NCI-H128 (cell line): Measurements from ENCODE around the gene DHRSX.
"Not testable (repeated sequence)": the region's sequence is repeated elsewhere in the genome, so short reads cannot be mapped to it uniquely, and the experiment has no call there.

Experiments used
- DNase-seq: peaks from one replicate; lab custom pipeline; 2025; ENCODE audit not compliant: unreplicated experiment; lab: John Stamatoyannopoulos, UW

DHRSX gene

GRCh38 chrX:2427737-2428136, 73.0 kb downstream of the DHRSX start:
- no peak for DNase-seq

- DNase-seq: no peak
These were observed 73.6 kb downstream of the DHRSX start for GRCh38 chrX:2427147-2427546.

DNA sequence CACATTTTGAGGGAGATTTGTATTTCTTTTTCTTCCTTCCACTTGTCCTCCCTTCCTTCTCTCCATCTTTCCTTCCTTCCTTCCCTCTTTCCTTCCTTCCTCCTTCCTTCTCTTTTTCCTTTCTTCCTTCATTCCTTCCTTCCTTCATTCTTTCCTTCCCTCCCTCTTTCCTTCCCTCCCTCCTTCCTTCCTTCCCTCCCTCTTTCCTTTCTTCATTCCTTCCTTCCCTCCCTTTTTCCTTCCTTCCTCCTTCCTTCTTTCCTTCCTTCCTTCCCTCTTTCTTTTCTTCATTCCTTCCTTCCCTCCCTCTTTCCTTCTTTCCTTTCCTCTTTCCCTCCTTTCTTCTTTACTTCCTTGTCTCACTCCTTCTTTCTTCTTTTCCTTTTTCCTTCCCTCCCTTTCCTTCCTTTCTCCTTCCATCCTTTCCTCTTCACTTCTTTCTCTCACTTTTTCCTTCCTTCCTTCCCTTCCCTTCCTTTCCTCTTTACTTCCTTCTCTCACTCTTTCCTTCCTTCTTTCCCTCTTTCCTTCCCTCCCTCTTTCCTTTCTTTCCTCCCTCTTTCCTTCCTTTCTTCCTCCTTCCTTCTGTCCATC, 74.4 kb downstream of the DHRSX start:
- no peak for DNase-seq

GRCh38 chrX:2425286-2426071, 75.3 kb downstream of the DHRSX start:
- no peak for DNase-seq

DNA sequence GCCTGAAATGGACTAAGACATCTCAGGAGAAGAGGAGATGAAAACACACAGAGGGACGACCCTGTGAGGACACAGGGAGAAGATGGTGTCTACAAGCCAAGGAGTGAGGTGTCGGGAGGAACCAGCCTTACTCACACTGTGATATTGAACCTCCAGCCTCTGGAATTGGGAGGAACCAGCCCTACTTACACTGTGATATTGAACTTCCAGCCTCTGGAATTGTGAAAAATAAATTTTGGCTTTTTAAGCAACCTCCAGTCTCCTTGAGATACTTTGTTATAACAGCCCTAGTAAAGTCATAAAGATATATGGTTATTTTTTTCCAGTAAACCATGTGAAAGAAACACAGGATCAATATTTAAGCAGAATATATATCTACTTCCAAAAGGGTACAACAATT, 76.5 kb downstream of the DHRSX start:
- DNase-seq: no peak

DNA sequence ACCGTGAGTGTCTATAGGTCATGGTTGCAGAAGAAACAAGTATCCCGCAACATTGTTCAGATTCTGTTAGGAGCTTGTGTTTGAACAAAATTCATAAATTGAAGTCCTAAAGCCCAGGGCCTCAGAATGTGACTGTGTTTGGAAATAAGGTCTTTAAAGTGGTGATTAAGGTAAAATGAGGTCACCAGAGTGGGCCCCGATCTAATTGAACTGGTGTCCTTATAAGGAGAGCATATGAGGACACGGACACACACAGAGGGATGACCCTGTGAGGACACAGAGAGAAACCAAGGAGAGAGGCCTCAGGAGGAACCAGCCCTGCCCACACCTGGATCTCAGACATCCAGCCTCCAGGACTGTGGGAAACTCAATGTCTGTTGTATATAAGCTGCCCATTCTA, 76.9 kb downstream of the DHRSX start:
- DNase-seq: no peak

DNA sequence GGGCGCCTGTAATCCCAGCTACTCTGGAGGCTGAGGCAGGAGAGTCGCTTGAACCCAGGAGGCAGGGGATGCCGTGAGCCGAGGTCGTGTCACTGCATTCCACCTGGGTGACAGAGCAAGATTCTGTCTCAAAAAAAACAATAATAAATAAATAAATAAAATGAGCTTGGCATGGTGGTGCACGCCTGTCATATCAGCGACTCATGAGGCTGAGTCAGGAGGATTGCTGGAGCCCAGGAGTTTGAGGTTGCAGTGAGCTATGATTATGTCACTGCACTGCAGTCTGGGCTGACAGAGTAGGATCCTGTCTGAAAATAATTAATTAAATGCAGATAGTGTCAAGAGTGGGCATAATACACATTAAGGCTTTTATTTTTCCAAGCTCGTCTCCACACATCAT, 77.5 kb downstream of the DHRSX start:
- no peak for DNase-seq

DNA sequence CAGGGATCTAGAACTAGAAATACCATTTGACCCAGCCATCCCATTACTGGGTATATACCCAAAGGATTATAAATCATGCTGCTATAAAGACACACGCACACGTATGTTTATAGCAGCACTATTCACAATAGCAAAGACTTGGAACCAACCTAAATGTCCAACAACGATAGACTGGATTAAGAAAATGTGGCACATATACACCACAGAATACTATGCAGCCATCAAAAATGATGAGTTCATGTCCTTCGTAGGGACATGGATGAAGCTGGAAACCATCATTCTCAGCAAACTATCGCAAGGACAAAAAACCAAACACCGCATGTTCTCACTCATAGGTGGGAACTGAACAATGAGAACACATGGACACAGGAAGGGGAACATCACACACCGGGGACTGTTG, 81.4 kb downstream of the DHRSX start:
- DNase-seq: not testable (repeated sequence)

GRCh38 chrX:2418000-2418399, 82.8 kb downstream of the DHRSX start:
- no peak for DNase-seq

GRCh38 chrX:2416851-2417604, 83.7 kb downstream of the DHRSX start:
- no peak for DNase-seq

- no peak for DNase-seq
These were observed 86.4 kb downstream of the DHRSX start for GRCh38 chrX:2414384-2414783.

DNA sequence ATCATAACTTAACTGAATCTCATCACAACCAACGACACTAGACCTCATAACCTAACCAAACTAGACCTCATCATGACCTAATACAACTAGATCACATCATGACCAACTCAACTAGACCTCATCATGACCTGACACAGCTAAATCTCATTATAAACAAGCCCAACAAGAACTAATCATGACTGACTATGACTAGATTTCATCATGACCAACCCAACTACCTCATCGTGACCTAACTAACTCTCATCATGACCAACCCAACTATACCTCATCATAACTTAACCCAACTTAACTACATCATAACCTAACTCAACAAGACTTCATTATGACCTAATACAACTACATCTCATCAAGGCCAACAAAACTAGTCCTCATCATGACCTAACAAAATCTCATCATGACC, 86.8 kb downstream of the DHRSX start:
- no peak for DNase-seq

- no peak for DNase-seq
These were observed 88.6 kb downstream of the DHRSX start for GRCh38 chrX:2412131-2412530.

- no peak for DNase-seq
These were observed 90.3 kb downstream of the DHRSX start for GRCh38 chrX:2410279-2411020.

DNA sequence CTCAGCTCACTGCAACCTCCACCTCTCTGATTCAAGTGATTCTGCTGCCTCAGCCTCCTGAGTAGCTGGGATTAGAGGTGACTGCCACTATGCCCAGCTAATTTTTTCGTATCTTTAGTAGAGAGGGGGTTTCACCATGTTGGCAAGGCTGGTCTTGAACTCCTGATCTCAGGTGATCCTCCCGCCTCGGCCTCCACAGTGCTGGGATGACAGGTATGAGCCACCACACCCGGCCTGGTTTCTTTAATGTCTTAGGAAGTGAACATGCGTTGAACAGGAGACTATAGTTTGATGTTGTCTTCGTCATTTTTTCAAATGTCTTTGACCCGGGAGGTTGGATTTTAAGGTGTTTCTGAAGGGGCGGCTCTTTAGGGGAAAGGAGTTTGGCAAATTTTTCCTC, 91.0 kb downstream of the DHRSX start:
- DNase-seq: no peak

- no peak for DNase-seq
These were observed 91.9 kb downstream of the DHRSX start for GRCh38 chrX:2408856-2409255.

GRCh38 chrX:2406891-2407518, 93.8 kb downstream of the DHRSX start:
- DNase-seq: no peak

- no peak for DNase-seq
These were observed 96.0 kb downstream of the DHRSX start for GRCh38 chrX:2404776-2405175.

DNA sequence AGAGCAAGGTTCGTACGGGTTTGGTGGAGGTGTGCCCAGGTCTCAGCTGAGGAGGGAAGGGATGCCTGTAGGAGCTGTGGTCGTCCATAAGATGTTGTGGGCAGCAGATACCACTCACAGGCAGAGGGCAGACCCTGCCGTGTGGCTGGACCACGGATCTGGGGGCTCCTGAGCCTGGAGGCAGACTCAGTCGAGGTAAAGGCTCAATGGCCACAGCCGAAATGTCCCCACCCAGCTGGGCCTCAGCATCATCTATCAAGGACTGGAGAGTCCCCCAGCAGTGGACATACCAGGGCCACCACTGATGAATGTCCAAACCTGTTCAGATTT, 98.5 kb downstream of the DHRSX start:
- DNase-seq: no peak

GRCh38 chrX:2401590-2402360, 99.0 kb downstream of the DHRSX start:
- no peak for DNase-seq
